ENCODE data around the gene ADCY4.

DNA sequence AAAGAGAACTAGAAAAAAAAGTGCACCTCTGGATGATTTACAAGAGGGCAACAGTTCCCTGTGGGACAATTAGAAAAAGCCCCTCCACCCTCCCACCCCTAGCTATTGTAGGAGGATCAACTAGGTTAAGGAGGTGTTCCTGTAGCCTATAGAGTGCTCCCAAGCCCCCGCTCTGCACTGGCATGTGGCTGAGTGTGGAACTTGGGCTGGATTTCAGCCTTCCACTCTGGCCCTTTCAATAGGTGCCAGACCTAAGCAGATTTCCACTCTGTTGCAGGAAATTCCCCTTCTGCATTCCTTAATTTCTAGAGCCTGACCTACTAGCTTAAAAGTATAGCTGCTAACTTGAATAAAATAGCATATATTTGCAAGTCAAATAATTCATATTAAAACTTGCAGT, 35.9 kb upstream of the ADCY4 start:
- TF ChIP-seq, protein P1, sequence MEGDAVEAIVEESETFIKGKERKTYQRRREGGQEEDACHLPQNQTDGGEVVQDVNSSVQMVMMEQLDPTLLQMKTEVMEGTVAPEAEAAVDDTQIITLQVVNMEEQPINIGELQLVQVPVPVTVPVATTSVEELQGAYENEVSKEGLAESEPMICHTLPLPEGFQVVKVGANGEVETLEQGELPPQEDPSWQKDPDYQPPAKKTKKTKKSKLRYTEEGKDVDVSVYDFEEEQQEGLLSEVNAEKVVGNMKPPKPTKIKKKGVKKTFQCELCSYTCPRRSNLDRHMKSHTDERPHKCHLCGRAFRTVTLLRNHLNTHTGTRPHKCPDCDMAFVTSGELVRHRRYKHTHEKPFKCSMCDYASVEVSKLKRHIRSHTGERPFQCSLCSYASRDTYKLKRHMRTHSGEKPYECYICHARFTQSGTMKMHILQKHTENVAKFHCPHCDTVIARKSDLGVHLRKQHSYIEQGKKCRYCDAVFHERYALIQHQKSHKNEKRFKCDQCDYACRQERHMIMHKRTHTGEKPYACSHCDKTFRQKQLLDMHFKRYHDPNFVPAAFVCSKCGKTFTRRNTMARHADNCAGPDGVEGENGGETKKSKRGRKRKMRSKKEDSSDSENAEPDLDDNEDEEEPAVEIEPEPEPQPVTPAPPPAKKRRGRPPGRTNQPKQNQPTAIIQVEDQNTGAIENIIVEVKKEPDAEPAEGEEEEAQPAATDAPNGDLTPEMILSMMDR (conservative IDR thresholded peaks at IDR 0.05) = no peak
- no peak for TF ChIP-seq ZFX (IDR thresholded peaks at IDR 0.05)
